Measurements from ENCODE around the gene SLC15A4. TPM values are rescaled to one million over a fixed set of nuclear protein-coding genes. Genes with fewer than 3 reads are reported as not detected.

SLC15A4 gene
- total RNA-seq, 1 experiment from 2014 or later = 19.6 TPM

DNA sequence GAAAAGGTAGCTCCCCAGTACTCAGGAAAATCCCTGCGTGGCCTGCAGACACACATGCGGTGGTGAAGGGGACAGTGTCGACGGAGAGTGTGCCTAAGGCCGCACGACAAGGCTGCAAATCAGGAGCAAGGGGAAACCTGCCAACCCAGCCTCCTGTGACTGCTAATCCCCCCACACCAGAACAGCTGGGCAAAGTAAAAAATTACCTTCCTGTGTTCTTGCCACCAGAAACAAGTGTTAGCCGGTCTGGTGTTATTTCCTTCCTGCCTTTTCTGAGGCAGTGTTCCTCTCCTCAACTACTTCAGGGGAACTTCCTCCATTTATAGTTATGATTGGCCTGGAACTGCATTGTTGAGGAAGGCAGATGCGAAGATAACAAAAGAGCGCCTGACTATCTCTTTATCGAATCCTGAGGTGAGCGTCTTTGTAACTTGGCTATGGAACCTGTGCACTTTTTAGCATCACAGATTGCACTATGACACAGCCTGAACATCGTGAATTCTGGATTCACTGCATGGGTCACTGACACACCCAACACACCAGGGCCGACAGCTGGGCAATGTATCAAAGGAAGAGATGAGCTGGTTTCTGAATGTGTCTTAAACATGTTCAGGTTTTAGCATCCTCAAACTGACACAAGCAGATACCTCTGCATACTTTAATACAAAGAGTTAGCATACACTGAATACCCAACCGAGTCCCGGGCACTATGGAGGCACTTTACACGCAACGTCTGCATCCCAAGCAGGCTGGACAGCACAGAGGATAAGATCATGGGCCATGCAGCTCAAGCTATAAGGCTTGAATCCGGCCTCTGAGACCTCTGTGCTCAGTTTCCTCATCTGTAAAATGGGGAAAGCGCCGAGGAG, 28.9 kb downstream of the SLC15A4 start:
- POLR2A ChIA-PET = no interaction called here
- Histone ChIP-seq H3K9me3 (no peaks in the 10 kb centered on the region), H3K4me3 (ENCODE audit: low read depth, low read length) (no peak overlapping the region), H3K36me3 (ENCODE audit: control insufficient read depth, insufficient read depth, low read length) (peaks cover 2% of the 10 kb centered on the region; the same call in 1 of the 2 replicates), H3K27me3 (replicated peaks; ENCODE audit: control insufficient read depth, insufficient read depth, low read length) (no peaks in the 10 kb centered on the region), H3K4me1 (no peaks in the 10 kb centered on the region)
- no peaks in the 10 kb centered on the region for H3K4me1 Mint-ChIP-seq (ENCODE audit: low read depth, unreplicated experiment)
- no peak overlapping the region for H3K4me3 Mint-ChIP-seq (ENCODE audit: unreplicated experiment)
- DNase-seq = no peak
- H3K9me3 Mint-ChIP-seq (ENCODE audit: unreplicated experiment) = no peaks in the 10 kb centered on the region
- BruUV-seq (replicated peaks) = no TSS peak
- H3K27ac Mint-ChIP-seq (ENCODE audit: unreplicated experiment) = no peak overlapping the region
- no peaks in the 10 kb centered on the region for H3K27me3 Mint-ChIP-seq (ENCODE audit: insufficient read depth, unreplicated experiment)
- H3K36me3 Mint-ChIP-seq (ENCODE audit: insufficient read depth, unreplicated experiment) = peaks cover 67% of the 10 kb centered on the region
- TF ChIP-seq, protein P1, sequence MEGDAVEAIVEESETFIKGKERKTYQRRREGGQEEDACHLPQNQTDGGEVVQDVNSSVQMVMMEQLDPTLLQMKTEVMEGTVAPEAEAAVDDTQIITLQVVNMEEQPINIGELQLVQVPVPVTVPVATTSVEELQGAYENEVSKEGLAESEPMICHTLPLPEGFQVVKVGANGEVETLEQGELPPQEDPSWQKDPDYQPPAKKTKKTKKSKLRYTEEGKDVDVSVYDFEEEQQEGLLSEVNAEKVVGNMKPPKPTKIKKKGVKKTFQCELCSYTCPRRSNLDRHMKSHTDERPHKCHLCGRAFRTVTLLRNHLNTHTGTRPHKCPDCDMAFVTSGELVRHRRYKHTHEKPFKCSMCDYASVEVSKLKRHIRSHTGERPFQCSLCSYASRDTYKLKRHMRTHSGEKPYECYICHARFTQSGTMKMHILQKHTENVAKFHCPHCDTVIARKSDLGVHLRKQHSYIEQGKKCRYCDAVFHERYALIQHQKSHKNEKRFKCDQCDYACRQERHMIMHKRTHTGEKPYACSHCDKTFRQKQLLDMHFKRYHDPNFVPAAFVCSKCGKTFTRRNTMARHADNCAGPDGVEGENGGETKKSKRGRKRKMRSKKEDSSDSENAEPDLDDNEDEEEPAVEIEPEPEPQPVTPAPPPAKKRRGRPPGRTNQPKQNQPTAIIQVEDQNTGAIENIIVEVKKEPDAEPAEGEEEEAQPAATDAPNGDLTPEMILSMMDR (IDR thresholded peaks at IDR 0.05; ENCODE audit: insufficient read depth in 1 of 2, low read depth in 1 of 2, low read length in 1 of 2, severe bottlenecking in 1 of 2, unreplicated experiment in 1 of 2) = no peak
- intact Hi-C loops (cut with micrococcal nuclease; ENCODE audit: unreplicated experiment) = no loop called here
- CTCF ChIA-PET = no interaction called here

DNA sequence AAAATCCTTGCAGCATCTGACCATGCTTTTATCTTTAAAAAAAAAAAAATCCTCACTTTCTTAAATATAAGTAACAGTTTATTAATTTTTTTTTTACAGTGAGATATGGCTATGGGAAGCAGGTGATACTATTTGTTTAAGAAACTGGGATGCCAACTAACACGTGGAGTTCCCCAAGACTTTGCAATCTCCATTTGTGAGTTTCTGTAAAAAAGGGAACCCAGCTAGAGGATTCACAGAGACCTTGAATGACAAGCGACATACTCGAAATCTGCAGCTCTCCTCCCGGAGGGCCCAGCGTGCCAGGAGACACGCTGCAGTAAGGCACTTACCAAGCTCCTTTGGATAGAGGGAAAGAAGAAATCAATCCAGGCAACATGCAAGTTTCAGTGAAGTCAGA, 30.1 kb downstream of the SLC15A4 start:
- BruUV-seq (replicated peaks) = no TSS peak
- Mint-ChIP-seq H3K4me3 (ENCODE audit: unreplicated experiment) (no peak overlapping the region), H3K27me3 (ENCODE audit: insufficient read depth, unreplicated experiment) (no peaks in the 10 kb centered on the region), H3K27ac (ENCODE audit: unreplicated experiment) (no peak overlapping the region), H3K36me3 (ENCODE audit: insufficient read depth, unreplicated experiment) (peaks cover 57% of the 10 kb centered on the region), H3K4me1 (ENCODE audit: low read depth, unreplicated experiment) (no peaks in the 10 kb centered on the region), H3K9me3 (ENCODE audit: unreplicated experiment) (no peaks in the 10 kb centered on the region)
- ChIA-PET POLR2A (no interaction called here), CTCF (interaction anchor here (0.7 kb wide), 1 partner anchor 31 kb away, joined by 3 read pairs; no protein-coding TSS in a partner anchor)
- Histone ChIP-seq H3K27me3 (replicated peaks; ENCODE audit: control insufficient read depth, insufficient read depth, low read length) (no peaks in the 10 kb centered on the region), H3K4me3 (ENCODE audit: low read depth, low read length) (no peak overlapping the region), H3K9me3 (no peaks in the 10 kb centered on the region), H3K36me3 (ENCODE audit: control insufficient read depth, insufficient read depth, low read length) (peaks cover under 1% of the 10 kb centered on the region; the same call in 1 of the 2 replicates), H3K4me1 (no peaks in the 10 kb centered on the region)
- TF ChIP-seq, protein P1 (IDR thresholded peaks at IDR 0.05; ENCODE audit: insufficient read depth in 1 of 2, low read depth in 1 of 2, low read length in 1 of 2, severe bottlenecking in 1 of 2, unreplicated experiment in 1 of 2) = no peak
- DNase-seq = no peak
- intact Hi-C loops (cut with micrococcal nuclease; ENCODE audit: unreplicated experiment) = no loop called here

DNA sequence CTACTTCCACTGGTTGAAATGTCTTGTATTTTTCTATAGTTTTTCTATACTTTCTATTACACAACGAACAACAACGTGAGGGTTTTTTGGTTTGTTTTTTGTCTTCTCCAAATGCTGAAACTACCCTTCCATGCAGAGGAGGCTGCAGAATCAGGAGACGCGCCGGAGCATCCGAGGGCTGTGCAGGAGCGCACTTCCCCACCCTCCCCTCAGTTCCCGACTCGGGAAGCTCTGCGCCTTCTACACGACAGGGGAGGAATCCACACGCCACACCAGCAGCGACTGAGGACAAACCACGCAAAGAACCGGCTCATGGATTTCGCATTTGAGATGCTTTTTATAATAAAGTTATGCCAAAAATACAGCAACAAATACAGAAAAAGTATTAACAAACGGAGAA, 30.9 kb downstream of the SLC15A4 start:
- no peaks in the 10 kb centered on the region; the same call in 1 of the 2 replicates for H3K36me3 ChIP-seq (ENCODE audit: control insufficient read depth, insufficient read depth, low read length)

More for the DNA sequence above, 30.9 kb downstream of the SLC15A4 start:
- ChIA-PET POLR2A (no interaction called here), CTCF (no interaction called here)
- no peak overlapping the region for H3K4me3 ChIP-seq (ENCODE audit: low read depth, low read length)
- Mint-ChIP-seq H3K4me1 (ENCODE audit: low read depth, unreplicated experiment) (no peaks in the 10 kb centered on the region), H3K36me3 (ENCODE audit: insufficient read depth, unreplicated experiment) (peaks cover 49% of the 10 kb centered on the region), H3K9me3 (ENCODE audit: unreplicated experiment) (no peaks in the 10 kb centered on the region), H3K4me3 (ENCODE audit: unreplicated experiment) (no peak overlapping the region), H3K27ac (ENCODE audit: unreplicated experiment) (no peak overlapping the region), H3K27me3 (ENCODE audit: insufficient read depth, unreplicated experiment) (no peaks in the 10 kb centered on the region)
- TF ChIP-seq, protein P1 (IDR thresholded peaks at IDR 0.05; ENCODE audit: insufficient read depth in 1 of 2, low read depth in 1 of 2, low read length in 1 of 2, severe bottlenecking in 1 of 2, unreplicated experiment in 1 of 2) = no peak
- no peaks in the 10 kb centered on the region for H3K4me1 ChIP-seq
- intact Hi-C loops (cut with micrococcal nuclease; ENCODE audit: unreplicated experiment) = no loop called here
- H3K27me3 ChIP-seq (replicated peaks; ENCODE audit: control insufficient read depth, insufficient read depth, low read length) = no peaks in the 10 kb centered on the region
- BruUV-seq (replicated peaks) = no TSS peak
- no peak for DNase-seq
- H3K9me3 ChIP-seq = no peaks in the 10 kb centered on the region

Data from Caco-2 (cell line).